K562 (cell line): ENCODE data around the gene HRH1. TPM values are rescaled to one million over a fixed set of nuclear protein-coding genes. Genes with fewer than 3 reads are reported as not detected.

Experiments
- ATAC-seq: fragments of 200-7000 bp; cut with Tn5 transposase; 3 replicates; pipeline ENCODE4 v1.9.1; 2020; ENCODE audit warnings: moderate library complexity
- BruUV-seq: library from RNA; stranded (reverse); fragments of 400-500 nt; replicated peaks from 2 replicates; lab custom pipeline; 2021; lab: Mats Ljungman, UMichigan
- CTCF ChIA-PET: fragments of 300-600 bp; formaldehyde crosslinking; extraction: SDS; loops from one replicate; lab custom pipeline; 2021; ENCODE audit warnings: low intra/inter-chr PET ratio; lab: Yijun Ruan, JAX
- POLR2A ChIA-PET: fragments of 300-600, 350-650 bp; sonication (Branson Sonifier 250); formaldehyde crosslinking; extraction: SDS; loops from one replicate; lab custom pipeline; 2021; ENCODE audit warnings: antibody characterized with exemption, inconsistent platforms; lab: Yijun Ruan, JAX
- DNase-seq, 4 experiments: peaks; one replicate each; pipeline versions ENCODE4 v3.0.0 to v3.0.0-alpha.2; 2011 to 2018; ENCODE audit warnings: low spot score in 3 of 4, mixed read lengths in 3 of 4; ENCODE audit errors: extremely low read depth in 1 of 4
- FAIRE-seq: peaks from 2 replicates; lab custom pipeline; 2011; peaks lifted over from hg19 to GRCh38; lab: Jason Lieb, UNC
- H2AFZ ChIP-seq: 2 replicates; pipeline ENCODE4 v1.6.0; 2011; ENCODE audit warnings: low read depth, low read length, control low read depth, inconsistent platforms
- H3K27ac ChIP-seq: fragments of 200-600 bp; 3 replicates; pipeline ENCODE4 v1.8.0; 2011; ENCODE audit warnings: low read depth, mild to moderate bottlenecking, control low read depth, inconsistent platforms, low read length, moderate library complexity, mixed read lengths; ENCODE audit errors: extremely low read depth
- H3K27me3 ChIP-seq, 2 experiments: fragments of 300-600 bp in 1 of 2; 2 replicates in 1 of 2; 3 replicates in 1 of 2; pipeline versions ENCODE4 v1.6.0 to v1.8.0; 2011; ENCODE audit warnings: inconsistent platforms in 2 of 2, low read length in 2 of 2, mild to moderate bottlenecking in 1 of 2, mixed read lengths in 1 of 2, moderate library complexity in 1 of 2; ENCODE audit not compliant: control insufficient read depth in 2 of 2, insufficient read depth in 2 of 2
- H3K36me3 ChIP-seq: fragments of 300-600 bp; 3 replicates; pipeline ENCODE4 v1.8.0; 2011; ENCODE audit warnings: mild to moderate bottlenecking, low read length, inconsistent platforms; ENCODE audit not compliant: control insufficient read depth, insufficient read depth
- H3K4me1 ChIP-seq, 2 experiments: fragments of 200-600 bp in 1 of 2; replicated peaks in 1 of 2; 2 replicates in 1 of 2; 3 replicates in 1 of 2; pipeline versions ENCODE4 v1.5.1 to v1.8.0; 2011; ENCODE audit warnings: inconsistent platforms in 2 of 2, low read length in 2 of 2, mild to moderate bottlenecking in 1 of 2, mixed read lengths in 1 of 2, moderate library complexity in 1 of 2; ENCODE audit not compliant: control insufficient read depth in 2 of 2, insufficient read depth in 2 of 2
- H3K4me2 ChIP-seq: 2 replicates; pipeline ENCODE4 v1.6.1; 2011; ENCODE audit warnings: low read length, control low read depth, inconsistent platforms, mixed read lengths; ENCODE audit not compliant: insufficient read depth
- H3K4me3 ChIP-seq: fragments of 200-600 bp; sonication (generic), shearing (Covaris generic); 2 replicates; pipeline ENCODE4 v1.5.1; 2016; ENCODE audit warnings: control low read depth, inconsistent platforms
- H3K79me2 ChIP-seq: fragments of 200-600 bp; 3 replicates; pipeline ENCODE4 v1.8.0; 2011; ENCODE audit warnings: low read length, inconsistent platforms; ENCODE audit not compliant: control insufficient read depth, insufficient read depth
- H3K9ac ChIP-seq, 2 experiments: 2 replicates each; pipeline versions ENCODE4 v1.6.0 to v1.6.1; 2011; ENCODE audit warnings: low read depth in 2 of 2, low read length in 2 of 2, control low read depth in 1 of 2, inconsistent platforms in 1 of 2, mild to moderate bottlenecking in 1 of 2, mixed read lengths in 1 of 2; ENCODE audit not compliant: insufficient read depth in 1 of 2
- H3K9me1 ChIP-seq: one replicate; pipeline ENCODE4 v1.6.0; 2011; ENCODE audit warnings: inconsistent platforms, mild to moderate bottlenecking, low read length, moderate library complexity; ENCODE audit not compliant: control insufficient read depth, insufficient read depth
- H3K9me3 ChIP-seq: replicated peaks from 2 replicates; pipeline ENCODE4 v1.5.1; 2011; ENCODE audit warnings: low read depth, low read length, inconsistent platforms; ENCODE audit not compliant: control insufficient read depth, insufficient read depth
- H4K20me1 ChIP-seq: replicated peaks from 2 replicates; pipeline ENCODE4 v1.6.1; 2011; ENCODE audit warnings: low read length, inconsistent platforms, mixed read lengths; ENCODE audit not compliant: control insufficient read depth, insufficient read depth
- BDP1 ChIP-seq: IDR thresholded peaks from 3 replicates; pipeline ENCODE4 v1.6.1; 2011; ENCODE audit not compliant: insufficient read length, insufficient read depth
- ZBTB11 ChIP-seq, 3 experiments: fragments of 200-800 bp in 1 of 3; fragments of 250-450 bp in 1 of 3; fragments of 450-650 bp in 1 of 3; sonication (Bioruptor Pico) in 1 of 3; sonication (Bioruptor generic) in 1 of 3; formaldehyde crosslinking in 1 of 3; IDR thresholded peaks; 2 replicates each; pipeline versions ENCODE4 v1.6.1 to v1.8.0; 2016 to 2022; ENCODE audit warnings: mild to moderate bottlenecking in 2 of 3, missing genetic modification characterization in 2 of 3, missing compliant biosample characterization in 1 of 3, moderate library complexity in 1 of 3
- WGBS: fragments of 100-300 bp; shearing (Covaris generic); methylation state at CpG from one replicate; pipeline ENCODE4 v1.1.6; 2016; ENCODE audit warnings: low coverage, mixed read lengths; ENCODE audit not compliant: insufficient coverage; ENCODE audit errors: missing lambda C conversion rate; 5-methylcytosine and 5-hydroxymethylcytosine counted together
- in situ Hi-C: fragments of 300-500 bp; cut with MboI; formaldehyde crosslinking; loops from 4 replicates; pipeline ENCODE4 v1.15.0; 2018; ENCODE audit warnings: inconsistent platforms, mixed read lengths
- intact Hi-C: fragments of 100-400 bp; cut with micrococcal nuclease; formaldehyde crosslinking; loops from 2 replicates; pipeline ENCODE4 v1.14.2; 2022
- polyA plus RNA-seq, 8 experiments: library from polyadenylated mRNA; depleted of rRNA in 4 of 8; stranded (reverse) in 5 of 8; unstranded in 3 of 8; fragments of >200 nt; fragmentation: Nextera tagmentation in 2 of 8; fragmentation: Illumina TruSeq in 1 of 8; extraction: Ambion mirVana in 2 of 8; extraction: Trizol in 1 of 8; gene quantifications; 2 replicates each; pipeline versions ENCODE4 v1.2.1 to v1.2.3, GENCODE V29; 2011 to 2014; ENCODE audit warnings: inconsistent platforms in 1 of 8, missing spikeins in 1 of 8
- total RNA-seq, 7 experiments: library from RNA; depleted of rRNA in 6 of 7; stranded (reverse); fragments of >200 nt in 6 of 7; fragmentation: Illumina TruSeq in 2 of 7; extraction: Trizol in 2 of 7; gene quantifications; 2 replicates each; pipeline versions ENCODE4 v1.2.1 to v1.2.3, GENCODE V29; 2011 to 2021; ENCODE audit warnings: low replicate concordance in 1 of 7

Gene HRH1
- total and polyA plus RNA-seq, 9 of the 15 experiments (the other 6 are each of a cell fraction or from before 2014, with no cell fraction given), result 0.03 to 0.15 (median 0.06) TPM; not detected in 1

GRCh38 chr3:11178421-11178820 is 24.1 kb downstream of the HRH1 start:
- no peaks in the 10 kb centered on the region for H3K79me2 ChIP-seq
- WGBS, result 5% methylated on average over 8 of the region's 8 CpGs
- TF ChIP-seq BDP1, result no peak
- no peak for TF ChIP-seq ZBTB11 (CRISPR knock-in tag; IDR thresholded peaks at IDR 0.05)
- FAIRE-seq (no peak), ATAC-seq (no peak), DNase-seq (no peak)
- intact Hi-C loops (no loop called here), in situ Hi-C loops (no loop called here)
- H4K20me1 ChIP-seq, result peaks cover 4% of the 10 kb centered on the region; the same call in 1 of the 2 replicates
- peaks cover 4% of the 10 kb centered on the region for H3K9me1 ChIP-seq
- CTCF ChIA-PET, result no interaction called here
- H3K9me3 ChIP-seq, result no peaks in the 10 kb centered on the region
- no peaks in the 10 kb centered on the region for H3K36me3 ChIP-seq
- H3K27ac ChIP-seq, result no peak overlapping the region
- H3K27me3 ChIP-seq, result peaks cover 20 to 38% of the 10 kb centered on the region in 2 experiments
- no peak overlapping the region for H3K4me2 ChIP-seq
- BruUV-seq, result no TSS peak
- POLR2A ChIA-PET, result no interaction called here
- H3K4me3 ChIP-seq, result no peak overlapping the region
- no peaks in the 10 kb centered on the region for H3K4me1 ChIP-seq
- no peak overlapping the region for H2AFZ ChIP-seq
- H3K9ac ChIP-seq, result no peak overlapping the region
